ENCODE results near the gene CRACR2B.
A peak's percentile ranks its signal among the peaks of the same experiment; 100 is the strongest.

Gene CRACR2B

DNA sequence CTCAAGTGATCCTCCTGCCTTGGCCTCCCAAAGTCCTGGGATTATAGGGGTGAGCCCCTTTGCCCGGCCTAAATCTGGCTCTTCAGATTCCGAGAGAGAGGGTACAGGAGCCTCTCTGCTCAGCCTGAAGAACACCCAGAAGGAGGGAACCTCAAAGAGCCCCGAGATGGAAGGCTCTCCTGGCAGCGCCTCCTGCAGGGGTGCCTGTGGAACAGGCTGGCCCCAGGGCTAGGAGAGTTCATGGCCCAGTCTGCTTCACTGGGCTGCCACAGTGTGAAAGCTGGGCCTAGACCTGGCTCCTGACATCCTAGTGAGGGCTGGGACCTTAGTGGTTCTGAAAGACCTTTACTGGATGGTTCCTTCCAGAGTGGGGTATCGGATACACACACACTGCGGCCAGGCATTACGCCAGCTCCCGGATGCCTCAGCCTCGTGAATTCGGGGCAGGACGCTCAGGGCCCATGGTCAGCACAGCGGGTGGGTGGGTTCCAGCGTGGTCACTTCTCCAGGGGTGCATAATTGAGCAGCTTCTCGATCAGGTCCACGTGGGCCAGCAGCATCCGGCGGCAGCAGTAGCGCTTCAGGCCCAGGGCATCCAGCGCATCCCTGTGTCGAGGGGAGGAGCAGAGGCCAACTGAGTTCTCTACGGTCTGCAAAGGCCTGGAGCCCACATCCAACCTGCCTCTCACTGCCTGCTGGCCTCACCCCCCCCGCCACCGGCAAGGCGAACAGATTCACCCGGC, 12.3 kb downstream of the CRACR2B start:
- no peak for DNase-seq

DNA sequence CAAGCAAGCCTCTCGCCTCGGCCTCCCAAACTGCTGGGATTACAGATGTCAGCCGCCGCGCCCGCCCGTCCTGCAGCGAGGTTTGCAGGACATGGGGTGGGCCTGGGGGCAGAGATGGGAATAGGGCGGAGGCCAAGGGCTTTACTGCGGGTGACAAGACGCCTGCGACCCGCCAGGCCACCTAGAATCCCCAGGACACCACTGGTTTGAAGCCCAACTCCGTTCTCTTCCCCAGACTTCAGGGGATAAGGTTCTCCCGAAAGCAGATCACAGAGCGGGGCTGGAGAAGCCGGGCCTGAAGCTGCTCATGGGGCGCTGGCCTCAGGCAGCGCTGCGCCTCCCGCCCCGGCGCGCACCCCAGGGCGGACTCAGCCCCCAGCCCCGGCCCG, 14.3 kb downstream of the CRACR2B start:
- no peak for DNase-seq

DNA sequence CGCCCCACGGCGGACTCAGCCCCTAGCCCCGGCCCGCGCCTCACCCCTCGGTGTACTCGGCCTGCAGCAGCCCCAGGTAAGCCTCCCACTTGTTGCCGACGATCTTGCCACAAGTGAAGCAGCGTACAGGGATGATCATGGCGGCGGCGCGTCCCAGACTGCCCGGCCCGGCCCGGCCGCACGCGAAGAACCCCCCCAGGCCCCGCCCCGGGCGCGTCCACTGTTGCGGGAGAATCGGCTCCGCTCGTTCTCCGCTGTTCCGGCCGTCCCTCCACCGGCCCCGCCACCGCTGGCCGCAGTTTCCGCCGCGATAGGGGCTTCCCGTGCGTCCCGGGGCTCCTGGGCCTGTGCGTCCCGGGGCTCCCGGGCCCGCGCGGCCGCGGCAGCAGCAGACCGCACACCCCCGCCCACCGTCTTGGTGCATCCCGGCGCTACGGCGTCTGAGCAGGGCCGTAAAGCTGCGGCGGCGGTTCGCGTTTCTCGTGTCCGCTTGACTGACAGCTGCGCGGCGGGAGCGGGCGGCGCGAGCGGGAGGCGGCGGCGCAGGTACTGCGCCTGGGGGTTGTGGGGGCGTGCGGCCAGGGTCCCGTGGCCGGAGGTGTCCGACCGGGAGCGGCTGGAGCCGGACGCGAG, 14.8 kb downstream of the CRACR2B start, which contains the start of the genes POLR2L and TSPAN4:
TSS of gene POLR2L (minus strand) at position 160 of the 633 bp plus-strand sequence. CDS start at position 139, 21 bp downstream.
TSS of gene TSPAN4 (plus strand) at position 483 of the 633 bp plus-strand sequence. CDS start 7,453 bp downstream, outside the sequence.
- DNase-seq: peak; percentile 87

- DNase-seq: no peak
These were observed 15.5 kb downstream of the CRACR2B start for GRCh38 chr11:843086-843734.

DNA sequence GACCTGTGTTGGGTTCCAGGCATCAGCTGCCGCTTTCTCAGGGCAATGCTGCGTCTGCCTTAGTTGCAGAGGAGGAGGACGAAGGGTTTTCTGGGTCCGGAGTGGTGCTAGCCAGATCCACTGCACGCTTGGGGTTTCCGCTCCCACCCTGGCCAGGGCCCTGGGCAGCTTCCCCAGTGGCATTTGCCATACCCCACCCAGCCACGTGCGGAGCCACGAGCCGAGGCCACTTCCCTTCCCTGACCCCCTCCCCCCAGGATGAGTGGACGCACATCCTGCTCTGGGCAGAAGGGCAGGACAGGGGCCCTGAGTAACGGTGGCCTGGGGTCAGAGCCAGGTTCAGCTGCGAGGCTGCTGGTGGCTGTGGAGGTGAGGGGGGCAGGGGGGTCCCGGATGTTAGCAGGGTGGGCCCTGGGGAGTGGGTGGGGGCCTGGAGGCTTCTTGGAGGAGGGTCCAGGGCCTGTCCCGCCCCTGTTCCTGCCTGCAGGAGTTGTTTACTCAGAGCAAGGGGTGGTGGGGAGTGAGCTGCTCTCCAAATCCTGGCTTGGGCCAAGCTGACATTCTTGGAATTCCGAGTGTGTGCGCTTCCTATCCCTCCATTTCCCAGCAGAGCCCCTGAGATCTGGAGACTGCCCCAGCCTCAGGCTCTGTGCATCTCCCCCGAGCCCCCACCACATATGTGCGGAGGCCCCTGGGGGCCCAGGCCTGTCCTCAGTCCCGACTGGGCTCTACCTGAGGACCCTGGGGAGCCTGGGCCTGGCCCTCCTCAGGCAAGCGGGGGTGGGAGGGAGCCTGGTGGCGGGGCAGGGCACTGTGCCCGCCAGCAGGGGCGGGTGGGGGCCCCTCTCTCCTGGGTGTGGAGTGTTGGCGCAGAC, 16.3 kb downstream of the CRACR2B start:
- peak; percentile 98 for DNase-seq

DNA sequence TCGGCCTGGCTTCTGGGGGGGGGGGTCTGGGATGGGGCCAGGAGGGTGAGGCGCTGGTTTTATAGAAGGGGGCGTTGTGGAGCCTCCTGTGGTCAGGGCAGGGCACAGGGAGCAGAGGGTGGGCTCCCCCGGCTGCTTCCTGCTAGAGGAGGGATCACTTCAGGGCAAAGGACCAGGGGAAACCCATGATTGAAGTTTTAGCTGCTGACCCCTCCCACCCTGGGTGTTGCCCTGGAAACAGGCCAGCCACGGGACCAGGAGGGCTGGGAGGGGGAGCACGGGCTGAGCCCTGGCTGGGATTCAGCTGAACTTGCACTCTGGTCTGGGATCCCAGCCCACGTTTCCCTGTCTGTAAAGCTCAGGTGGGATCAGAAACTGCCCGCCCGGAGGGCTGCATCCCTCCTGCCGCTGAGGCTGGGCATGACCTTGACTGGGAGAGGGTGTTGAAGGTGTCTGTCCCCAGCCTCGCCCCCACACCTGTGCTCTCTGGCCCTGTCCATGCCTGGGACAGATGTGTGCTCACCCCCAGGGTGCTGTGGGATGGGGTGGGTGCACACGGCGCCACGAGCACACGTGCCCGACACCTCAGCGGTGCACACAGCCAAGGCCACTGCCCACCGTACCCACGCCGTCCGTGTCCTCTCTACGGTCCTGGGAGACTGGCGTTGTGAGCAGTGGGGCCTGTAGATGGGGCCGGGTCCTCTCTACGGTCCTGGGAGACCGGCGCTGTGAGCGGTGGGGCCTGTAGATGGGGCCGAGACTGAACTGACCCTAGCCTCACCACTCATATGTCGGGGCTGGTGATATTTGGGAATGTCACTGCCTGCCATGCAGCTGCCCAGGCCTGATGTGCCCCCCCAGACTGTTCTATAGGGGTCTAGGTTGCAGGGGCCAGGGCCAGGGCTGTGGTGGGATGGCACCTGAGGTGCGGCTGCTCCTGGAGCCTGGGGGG, 17.2 kb downstream of the CRACR2B start:
- DNase-seq: peak; percentile 91

- peak; percentile 39 for DNase-seq
These were observed 18.3 kb downstream of the CRACR2B start for GRCh38 chr11:845872-846495.

DNA sequence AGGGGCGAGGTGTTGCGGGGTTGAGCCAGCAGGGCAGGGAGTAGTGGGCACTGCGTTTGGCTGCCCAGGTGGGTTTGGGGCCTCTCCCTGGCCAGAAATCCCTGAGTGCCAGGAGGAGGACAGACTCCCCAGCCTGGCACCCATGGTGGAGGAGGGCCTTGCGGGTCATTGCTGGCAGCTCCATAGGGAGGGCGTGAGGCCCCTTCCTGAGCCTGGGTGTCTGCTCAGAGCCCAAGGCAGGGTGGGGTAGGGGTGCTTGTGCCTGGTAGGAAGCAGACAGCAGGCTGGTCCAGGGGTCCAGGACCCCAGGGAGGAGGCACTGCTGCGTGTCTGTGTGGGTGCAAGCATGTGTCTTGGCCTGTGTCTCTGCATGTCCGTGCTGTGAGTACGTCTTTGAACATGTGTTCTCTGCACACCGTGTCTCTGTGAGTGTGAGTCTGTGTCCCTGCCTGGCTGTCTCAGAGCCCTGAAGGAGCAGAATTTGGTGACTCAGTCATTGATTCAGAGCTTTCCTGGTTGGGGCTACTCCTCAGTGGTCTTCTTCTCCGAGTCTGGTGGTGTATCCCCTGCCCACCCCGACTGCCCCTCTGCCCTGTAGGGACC, 18.9 kb downstream of the CRACR2B start:
- peak; percentile 62 for DNase-seq

GRCh38 chr11:847876-848275, 20.2 kb downstream of the CRACR2B start:
- no peak for DNase-seq

GRCh38 chr11:848380-848931, 20.7 kb downstream of the CRACR2B start:
- DNase-seq: no peak

- DNase-seq: no peak
These were observed 21.5 kb downstream of the CRACR2B start for GRCh38 chr11:849104-849824.

GRCh38 chr11:849951-850774, 22.4 kb downstream of the CRACR2B start:
- no peak for DNase-seq

- no peak for DNase-seq
These were observed 23.4 kb downstream of the CRACR2B start for GRCh38 chr11:850775-851763.

- no peak for DNase-seq
These were observed 25.0 kb downstream of the CRACR2B start for GRCh38 chr11:852762-853161.

DNA sequence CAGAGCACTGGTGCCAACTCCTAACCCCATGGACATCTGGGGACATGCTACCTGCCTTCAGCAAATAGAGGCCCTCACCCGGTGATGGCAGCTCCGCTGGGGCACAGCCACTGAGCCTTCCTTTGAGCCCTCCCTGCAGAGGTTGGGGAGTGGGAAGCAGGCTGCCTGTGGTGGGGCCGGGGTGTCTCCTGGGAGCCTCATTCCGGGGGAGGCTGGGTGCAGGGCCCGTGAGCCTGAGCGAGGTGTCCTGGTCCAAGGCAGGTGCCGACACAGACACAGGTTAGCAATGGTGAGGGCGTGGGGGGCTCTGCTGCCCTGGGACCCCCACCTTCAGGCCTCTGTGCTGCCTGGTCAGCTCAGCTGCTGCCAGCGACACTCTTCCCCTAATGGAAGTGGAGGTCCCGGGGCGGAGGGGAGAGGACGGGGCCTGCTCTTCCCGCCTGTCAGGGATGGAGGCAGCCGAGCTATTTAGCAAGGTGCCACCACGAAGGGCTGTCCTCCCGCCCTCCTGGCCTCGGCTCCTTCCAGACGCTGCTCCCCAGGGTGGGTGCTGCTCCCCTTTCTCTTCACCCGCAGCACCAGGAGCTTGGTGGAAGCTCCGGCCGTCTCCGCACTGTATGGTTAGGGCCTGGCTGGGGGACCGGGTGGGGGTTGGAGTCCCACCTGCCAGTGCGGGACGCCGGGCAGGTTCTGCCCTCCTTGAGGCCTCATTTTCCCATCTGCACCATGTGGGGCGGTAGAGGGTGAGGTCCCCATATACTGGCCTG, 26.1 kb downstream of the CRACR2B start:
- DNase-seq: no peak

GRCh38 chr11:854601-855329, 27.0 kb downstream of the CRACR2B start:
- no peak for DNase-seq

Measured in EL (cell line).